Fibroblast of skin of right biceps (primary cell): ENCODE results near the gene SEMA3B.
"Not testable (repeated sequence)": the region's sequence is repeated elsewhere in the genome, so short reads cannot be mapped to it uniquely, and the experiment has no call there.

ENCODE experiments used
- DNase-seq: peaks from one replicate; pipeline ENCODE4 v3.0.0-alpha.2; 2013

SEMA3B gene

DNA sequence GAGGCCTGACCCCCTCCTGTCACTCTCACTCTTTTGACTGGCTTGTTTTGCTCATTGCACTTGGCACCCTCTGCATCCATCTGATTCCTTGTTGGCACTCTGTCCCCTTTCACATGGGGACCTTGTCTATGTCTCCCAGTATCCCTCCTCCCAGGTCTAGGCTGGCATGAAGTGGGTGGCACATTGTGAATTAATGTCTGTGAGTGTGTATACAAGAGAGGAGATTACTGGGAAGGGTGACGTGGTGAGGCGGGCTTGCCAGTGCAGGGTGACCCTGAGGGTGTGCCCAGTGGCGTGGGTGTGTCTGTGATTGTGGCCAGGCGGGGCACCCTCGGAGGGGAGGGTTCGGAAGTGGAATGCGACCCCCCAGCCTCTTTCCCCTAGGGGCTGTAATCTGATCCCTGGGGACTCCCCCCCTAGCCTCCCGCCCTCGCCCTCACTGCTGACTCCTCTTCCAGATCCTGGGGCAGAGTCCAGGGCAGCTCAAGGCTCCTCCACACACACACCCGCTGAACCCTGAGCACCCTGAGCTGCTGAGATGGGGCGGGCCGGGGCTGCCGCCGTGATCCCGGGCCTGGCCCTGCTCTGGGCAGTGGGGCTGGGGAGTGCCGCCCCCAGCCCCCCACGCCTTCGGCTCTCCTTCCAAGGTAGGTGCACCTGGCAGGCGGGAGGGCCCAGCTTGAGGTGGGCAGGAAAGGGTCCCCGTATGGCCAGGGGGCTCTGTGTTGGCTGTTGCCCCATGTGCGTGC, at the start of gene SEMA3B:
Gene SEMA3B, plus strand, starts transcription at position 445 of the 749 bp plus-strand sequence. Its CDS starts 94 bp downstream, at position 539.
- no peak for DNase-seq

DNA sequence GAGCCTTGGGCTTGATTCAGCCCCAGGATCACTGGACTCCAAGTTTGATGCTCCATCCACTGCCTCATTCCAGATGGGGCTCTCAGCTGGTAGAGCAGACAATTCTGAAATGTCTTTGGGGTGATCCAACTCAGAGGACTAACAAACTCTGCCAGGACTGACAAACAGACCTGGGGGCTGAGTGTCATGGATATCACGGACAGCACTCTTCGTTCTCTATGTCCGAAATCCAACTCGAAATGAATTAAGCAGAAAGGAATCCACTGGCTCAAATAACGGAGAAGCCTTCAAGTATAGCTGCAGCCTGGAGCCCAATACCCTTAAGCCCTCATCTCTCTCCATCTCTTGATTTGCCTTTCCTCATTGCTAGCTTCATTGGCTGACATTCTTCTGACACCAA, 49.7 kb upstream of the SEMA3B start:
- no peak for DNase-seq

DNA sequence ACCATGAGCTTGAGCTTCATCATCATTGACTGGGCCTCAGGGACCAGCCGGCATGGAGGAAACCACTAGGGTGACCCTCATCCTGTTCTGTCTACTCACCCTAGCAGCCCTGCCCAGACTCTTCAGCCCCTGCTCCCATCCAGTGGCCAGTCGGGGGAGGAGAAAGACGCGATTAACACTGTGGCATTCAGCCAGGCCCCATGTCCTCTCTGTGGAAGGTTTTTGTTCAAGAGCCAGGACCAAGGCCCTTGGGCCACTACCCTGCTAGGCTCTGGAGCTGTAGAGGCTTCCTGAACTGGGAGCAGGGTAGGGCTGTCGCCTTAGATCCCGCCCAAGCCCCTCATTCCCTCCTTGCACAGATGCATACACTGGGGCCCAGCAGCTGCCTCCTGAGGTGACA, 48.8 kb upstream of the SEMA3B start:
- no peak for DNase-seq

DNA sequence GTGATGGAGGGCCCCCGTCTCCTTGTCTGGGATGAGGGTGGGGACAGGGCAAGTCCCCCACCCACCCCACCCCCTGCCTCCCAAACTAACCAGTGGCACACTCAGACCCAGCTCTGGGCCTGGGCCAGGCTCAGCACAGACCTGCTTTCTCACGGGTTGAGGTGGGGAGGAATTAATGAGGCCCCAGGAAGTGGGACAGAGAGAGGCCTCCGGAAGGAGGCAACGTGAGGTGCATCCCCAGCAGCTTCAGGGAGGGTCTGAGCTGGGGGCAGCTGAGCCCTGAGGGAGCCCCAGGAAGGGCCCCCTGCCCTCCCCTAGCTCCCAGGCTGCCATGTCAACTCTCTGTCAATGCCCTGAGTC, 47.9 kb upstream of the SEMA3B start:
- no peak for DNase-seq

DNA sequence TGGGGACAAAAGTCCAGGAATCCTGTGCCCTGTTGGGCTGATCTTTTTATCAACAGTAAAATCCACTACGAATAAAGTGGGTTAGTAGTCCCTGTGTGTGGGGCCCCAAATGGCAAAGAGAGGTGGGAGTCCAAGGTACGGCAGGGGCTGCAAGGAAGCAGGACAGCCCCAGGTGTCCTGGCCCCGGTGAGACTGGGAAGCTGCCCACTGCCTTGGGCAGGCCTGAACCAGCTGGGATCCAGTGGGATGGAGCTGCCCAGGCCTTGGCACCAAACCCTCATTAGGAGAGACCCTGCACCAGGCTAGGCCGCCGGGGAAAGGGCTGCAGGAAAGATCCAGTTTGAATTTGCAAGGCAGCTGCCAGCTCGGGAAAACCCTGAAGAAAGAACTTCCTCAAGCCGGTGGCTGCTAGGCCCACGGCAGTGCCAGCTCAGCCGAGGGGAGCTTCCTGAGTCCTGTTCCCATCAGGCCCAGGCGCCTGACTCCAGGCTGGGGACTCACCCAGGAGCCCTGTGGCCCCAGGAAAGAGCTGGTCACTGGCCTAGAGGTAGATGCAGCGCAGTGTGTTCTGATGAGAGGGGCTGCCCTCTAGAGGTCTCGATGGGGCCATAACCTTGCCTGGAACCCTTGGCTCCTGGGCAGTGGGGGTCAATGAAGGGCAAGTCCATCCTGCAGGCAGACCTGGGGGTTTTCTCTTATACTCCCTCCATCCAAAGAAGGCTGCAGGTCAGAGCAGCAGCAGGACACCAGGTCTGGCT, 47.4 kb upstream of the SEMA3B start:
- DNase-seq = no peak

DNA sequence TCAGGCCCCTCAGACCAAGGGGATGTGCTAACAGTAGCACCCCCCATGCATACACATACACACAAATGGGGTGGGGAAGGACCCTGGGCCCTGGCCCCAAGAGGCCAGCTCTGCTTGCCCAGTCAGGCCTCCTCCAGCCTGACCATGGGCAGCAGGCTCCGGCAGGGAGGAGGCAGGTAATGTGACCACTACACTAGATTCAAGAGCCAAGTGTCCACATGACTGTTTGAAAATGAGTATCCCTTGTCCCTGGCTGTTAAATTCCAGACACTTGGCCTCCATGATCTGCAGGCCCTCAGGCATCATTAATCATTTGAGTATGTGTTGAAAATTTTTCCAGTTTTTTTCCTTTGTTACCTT, 46.8 kb upstream of the SEMA3B start:
- DNase-seq = no peak

DNA sequence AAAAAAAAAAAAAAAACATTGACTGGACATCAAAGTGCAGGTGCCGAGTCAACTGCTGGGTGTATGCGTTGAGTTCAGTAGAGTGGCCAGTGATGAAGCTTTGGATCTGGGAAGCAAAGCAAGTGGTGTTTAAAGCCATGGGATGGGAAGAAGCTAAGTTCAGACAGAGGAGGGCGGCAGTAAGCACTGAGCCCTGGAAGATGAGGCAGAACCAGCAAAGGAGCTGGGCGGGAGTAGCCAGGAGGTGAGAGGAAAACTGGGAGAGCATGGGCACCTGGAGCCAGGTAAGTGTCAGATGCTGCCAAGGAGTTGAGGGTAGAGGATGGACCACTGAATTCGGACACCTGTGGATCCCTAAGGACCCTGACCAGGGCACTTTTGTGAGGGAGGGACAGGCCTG, 44.3 kb upstream of the SEMA3B start:
- DNase-seq = no peak

DNA sequence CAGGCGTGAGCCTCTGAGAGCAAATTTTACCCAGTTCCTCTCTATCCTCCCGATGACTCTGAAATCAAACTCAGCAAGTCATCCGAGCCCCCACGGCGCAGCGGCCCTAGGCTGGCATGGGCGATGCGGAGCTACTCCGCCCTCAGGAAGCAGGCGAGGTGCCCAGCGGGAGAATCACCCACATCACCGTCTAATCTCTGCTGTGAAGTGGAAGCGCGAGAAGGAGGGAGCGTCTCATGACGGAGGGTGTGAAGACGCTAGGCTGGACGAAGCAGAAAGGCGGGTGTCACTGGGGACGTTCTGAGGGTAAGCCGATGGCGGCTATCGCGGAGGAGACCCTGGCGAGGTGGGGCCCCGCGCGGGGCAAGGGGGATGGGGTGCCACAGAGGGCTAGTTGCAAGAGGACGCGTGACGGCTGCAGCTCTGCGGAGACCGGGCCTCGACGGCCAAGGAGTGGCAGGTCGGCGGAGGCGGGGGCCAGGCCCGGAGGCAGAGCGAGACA, 42.0 kb upstream of the SEMA3B start:
- peak; percentile 39 for DNase-seq

DNA sequence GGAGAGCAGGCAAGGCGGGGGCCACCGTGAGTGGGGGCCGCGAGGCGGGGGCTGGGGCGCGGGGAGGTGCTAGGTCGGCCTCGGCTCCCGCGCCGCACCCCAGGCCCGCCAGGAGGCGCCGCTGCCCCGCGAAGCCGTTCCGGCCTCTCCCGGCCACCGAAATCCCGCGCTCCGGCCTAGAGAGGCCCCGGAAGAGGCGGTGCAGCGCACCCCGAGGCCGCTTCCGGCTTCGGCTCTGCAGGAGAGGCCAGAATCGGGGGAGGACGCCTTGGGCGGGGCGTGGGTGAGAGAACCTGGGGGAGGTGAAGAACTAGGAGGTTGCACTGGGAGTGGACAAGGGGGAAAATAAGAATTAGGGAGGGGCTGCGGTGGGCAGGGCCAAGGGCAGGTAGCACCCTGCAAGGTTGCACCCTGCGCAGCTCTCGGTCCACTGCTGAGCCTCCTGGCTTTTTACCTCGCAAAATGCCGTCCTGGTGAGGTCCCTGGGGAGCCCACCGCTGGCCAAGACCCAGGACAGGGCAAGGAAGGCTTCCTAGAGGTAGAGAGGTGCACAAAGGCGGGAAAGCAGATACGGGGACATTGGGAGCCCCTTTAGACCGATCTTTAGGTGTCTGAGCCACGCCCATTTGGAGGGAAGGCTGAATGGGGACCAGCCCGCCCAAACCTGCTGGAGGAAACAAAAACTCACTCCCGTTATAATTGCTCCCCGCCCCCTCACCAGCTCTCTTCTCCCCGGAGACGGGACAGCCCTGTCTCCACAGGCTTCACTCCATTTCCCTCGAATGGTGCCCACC, 41.4 kb upstream of the SEMA3B start:
- DNase-seq = peak; percentile 93

DNA sequence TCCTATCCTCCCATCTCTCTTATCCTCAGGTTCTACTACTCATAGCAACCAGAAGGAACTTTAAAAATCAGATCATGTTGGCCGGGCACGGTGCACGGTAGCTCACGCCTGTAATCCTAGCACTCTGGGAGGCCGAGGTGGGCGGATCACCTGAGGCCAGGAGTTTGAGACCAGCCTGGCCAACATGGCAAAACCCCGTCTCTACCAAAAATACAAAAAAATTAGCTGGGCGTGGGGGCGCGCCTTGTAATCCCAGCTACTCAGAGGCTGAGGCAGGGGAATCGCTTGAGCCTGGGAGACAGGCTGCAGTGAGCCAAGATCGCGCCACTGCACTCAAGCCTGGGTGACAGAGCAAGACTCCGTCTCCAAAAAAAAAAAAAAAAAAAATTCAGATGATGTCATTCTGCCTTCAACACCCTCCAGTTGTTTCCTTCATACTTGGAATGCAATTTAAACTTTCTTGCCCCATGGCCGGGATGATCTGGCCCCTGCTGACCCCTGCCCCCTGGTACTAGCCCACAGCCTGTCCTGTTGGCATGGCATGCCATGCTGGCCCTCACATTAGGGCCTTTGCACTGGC, 40.7 kb upstream of the SEMA3B start:
- DNase-seq = not testable (repeated sequence)

DNA sequence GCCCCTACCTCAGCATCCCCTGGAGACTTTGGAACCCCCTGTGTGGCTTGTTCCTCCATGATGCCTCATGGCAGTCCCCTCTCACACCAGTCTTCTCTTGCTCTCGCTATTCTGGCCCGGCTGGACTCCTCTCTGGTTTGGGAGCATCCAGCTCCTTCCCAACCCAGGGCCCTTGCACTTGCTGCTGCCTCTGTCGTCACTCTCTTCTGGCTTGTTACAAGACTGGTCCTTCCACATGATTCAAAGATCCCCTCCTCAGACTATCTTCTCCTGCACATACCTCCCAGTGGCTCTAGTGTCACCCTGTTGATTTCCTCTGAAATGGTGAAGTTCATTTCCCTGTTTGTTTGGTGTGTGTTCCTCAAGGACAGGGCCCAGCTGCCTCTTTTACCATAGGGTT, 39.5 kb upstream of the SEMA3B start:
- no peak for DNase-seq

DNA sequence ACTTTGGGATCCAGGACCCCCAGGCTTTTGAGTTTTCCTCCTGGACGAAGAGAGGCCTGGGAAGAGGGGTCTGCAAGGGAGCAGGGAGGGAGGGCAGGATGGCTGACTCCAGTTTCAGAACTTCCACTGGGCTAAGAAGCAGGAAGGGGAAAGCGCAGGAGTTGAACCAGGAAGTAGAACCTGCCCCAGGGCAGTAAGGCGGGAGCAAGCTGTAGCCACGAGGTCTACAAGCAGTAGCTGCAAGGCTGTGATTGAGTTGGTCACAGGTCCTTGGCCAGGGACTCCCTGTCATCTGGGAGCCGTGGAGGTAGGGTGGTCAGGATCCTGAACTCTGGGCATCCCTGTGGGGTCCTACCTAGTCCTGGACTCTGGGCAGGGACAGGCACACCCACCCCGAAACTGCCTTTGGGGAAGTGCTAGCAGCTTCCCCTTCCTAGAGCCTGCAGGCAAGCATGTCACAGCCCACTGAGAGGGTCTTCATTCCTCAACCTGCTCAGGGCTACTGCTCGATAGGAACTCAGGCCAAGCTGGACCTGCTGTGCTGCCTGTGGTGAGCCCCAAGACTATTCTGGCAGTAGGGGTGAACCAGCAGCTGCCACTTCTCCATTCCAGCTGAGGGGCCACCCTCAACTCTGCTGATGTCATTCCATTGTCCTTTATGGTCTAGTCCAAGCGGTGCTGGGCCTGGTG, 38.7 kb upstream of the SEMA3B start:
- no peak for DNase-seq

DNA sequence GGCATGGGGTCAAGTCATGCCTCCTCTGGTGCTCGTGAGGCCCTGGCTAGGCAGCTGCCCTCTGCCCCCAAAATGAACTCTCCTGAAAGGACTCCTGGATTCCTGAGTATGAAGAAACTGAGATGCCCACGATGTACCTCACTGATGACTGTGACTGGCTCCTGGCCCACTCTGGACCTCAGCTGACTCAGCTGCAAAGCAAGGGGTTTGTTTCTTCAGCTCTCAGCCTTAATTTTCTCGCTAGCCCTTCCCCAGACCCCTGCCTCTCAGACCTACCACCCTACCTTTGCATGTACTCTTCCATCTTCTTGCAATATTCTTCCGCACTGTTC, 38.2 kb upstream of the SEMA3B start:
- DNase-seq = peak; percentile 23

DNA sequence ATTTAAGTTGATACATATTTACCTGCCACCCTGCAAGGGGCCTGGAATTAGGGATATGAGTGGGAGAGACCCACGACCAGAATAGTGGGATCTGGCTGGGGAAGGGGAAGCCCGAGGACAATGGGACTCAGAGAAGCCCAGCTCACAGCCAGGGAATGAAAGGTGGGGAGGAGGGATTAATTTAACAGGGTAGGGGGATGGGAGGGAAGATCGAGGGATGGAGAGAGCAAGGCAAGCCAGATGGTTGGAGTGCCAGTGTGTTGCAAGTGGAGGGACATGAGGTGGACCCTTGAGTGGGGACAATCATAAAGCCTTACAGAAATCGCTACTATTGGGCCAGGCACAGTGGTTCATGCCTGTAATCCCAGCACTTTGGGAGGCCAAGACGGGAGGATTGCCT, 37.4 kb upstream of the SEMA3B start:
- no peak for DNase-seq

DNA sequence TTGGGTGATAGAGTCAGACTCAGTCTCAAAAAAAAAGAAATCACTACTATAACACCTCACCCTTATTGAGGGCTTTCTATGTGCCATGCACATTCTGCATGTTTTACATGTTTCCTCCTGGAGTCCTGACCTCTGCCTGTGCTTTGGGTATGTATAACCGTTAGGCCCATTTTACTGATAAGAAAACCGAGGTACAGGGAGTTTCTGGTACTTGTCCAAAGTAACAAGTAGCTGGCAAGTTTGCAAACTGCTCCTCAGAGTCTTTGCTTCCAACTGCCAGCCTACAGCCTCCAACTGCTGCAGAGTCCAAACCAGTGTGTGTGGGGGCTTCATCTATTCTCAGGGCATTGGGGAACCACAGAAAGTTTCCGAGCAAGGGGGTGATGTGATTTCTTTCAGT, 36.6 kb upstream of the SEMA3B start:
- DNase-seq = no peak

DNA sequence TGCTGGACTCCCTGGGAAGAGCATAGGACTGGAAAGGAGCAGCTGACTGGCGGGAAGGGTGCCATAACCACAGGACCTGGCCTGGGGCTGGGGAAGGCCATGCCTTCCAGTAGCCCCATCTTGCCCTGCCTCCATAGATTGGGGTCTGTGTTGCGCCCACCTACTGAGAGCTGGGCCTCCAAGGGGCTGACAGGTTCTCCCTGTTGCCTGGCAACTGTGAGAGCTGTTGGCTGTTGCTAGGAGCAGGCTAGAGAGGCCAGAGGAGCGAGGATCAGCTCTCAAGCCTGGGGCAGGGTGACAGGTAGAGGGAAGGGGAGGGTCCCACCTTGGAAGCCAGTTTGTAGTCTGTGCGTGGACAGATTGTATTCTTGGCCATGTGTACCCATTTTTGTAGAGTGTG, 35.8 kb upstream of the SEMA3B start:
- DNase-seq = no peak

DNA sequence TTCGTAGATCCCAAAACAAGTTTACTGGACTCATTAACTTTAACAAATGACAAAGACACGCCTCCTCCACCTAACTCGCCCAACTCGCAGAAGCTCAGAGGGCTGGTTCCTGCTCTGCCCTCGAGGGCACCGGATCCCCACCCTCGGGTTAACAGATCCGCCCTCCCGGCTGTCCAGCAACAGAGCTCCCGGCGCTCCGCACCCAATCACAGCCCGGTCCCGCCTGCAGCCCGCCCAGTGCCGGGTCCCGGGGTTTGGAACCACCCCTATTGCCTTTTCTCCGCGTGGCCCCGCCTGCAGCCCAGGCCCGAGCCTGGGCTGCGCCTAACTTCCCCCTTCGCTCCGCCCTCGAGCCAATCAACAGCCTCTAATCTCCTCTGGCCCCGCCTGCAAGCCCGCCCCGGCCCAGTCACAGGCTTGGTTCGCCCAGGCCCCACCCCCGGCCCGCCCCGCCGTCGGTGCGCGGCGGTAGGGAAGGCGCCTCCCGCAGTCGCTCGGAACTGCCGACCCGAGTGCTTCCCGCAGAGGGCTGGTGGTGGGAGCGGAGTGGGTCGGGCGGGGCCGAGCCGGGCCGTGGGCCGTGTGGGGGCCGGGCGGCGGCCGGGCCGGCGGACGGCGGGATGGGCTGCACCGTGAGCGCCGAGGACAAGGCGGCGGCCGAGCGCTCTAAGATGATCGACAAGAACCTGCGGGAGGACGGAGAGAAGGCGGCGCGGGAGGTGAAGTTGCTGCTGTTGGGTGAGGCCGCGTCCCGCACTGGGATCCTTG, 33.0 kb upstream of the SEMA3B start, which contains the start of gene GNAI2:
Gene GNAI2, plus strand, starts transcription at position 489 of the 768 bp plus-strand sequence. Its CDS starts 132 bp downstream, at position 621.
- peak; percentile 99 for DNase-seq

DNA sequence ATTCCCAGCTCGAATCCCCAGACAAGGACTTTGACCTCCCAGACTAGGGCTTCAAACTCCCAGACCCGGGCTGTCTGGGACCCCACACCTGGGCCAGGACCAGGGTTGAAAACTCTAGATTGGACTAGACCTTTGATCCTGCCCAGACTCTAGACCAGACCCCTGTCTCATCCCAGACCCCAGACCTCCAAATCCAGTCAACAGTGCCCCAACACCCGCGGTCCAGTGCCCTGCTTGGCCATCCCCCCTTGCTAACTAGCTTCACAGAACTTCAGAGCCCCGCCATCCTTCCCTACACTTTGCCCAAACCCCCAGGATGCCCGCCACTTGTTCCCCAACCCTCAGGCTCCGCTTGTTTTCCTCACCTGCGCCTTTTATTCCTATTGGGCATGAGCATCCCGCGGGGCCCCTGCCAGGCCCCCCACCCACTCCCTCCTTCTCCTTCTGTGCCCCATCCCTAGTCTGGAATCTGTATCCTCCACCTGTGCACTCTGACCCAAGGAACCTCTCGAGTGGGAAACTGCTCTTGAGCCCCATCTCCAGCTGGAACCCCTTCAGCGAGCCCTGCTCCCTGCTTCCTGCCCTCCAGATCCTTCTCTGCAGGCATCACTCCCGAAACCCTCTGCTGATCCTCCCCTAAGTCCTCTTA, 32.3 kb upstream of the SEMA3B start:
- DNase-seq = no peak

DNA sequence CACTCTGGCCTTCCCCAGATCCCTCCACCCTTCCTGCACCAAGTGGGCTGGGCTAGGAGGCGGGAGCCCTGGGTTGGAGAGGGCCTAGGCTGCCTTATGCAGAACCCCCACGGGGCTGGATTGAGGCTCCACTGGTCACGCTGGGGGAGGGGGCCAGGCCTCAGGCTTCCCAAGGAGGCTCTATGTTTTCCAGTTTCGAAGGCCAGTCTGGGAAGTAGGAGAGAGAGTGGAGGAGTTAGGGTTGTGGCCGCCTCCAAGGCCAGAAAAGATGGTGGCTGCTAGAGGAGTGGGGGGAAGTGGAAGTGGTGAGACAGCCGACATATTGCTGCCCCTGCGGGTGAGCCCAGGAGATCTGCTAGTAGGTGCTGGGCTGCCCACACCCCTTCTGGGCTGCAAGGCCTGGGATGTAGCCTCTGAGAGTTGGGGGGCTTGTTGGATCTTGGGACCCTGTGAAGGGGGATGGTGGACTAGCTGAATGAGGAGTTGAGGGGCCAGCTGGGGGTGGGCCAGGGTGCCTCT, 31.8 kb upstream of the SEMA3B start:
- DNase-seq = peak; percentile 33

DNA sequence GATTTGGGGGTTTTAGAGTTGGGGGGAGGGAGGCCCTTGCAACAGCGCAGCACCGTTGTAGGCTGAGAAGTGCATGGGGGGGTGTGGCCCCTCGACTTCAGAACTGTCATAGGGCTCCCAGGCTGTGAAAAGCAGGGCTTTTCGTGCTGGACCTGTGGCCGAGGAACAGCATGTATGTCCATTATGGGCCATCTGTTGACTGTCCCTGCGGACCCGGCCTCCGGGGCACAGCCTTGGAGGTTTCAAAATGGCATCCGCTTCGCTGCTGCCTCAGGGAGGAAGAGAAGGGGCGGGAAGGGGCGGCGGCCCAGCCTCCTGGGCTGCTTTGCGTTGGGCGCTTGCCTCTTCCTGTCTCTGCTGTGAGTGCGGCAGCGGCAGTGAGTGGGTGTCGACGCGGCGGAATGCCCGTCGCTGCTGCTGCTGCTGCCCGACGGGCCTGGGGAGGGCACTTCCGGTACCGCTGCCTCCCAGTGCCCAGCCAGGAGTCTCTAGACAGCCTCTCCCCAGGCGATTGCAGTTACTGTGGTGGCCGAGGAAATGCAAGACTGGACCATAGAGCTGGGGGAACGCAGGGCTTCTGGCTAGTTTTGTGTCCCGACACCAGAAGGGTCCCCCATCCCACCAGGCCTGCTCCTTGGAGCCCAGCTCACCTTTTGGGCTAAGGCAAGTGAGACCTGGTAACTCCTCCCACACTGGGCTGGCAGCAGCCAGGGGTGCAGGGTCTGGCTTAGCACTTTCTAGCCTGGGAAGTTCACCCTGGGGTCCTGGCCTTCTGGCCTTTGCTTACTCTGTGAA, 31.0 kb upstream of the SEMA3B start:
- DNase-seq = peak; percentile 86
